ENCODE results near the gene SCAP.

Gene SCAP

DNA sequence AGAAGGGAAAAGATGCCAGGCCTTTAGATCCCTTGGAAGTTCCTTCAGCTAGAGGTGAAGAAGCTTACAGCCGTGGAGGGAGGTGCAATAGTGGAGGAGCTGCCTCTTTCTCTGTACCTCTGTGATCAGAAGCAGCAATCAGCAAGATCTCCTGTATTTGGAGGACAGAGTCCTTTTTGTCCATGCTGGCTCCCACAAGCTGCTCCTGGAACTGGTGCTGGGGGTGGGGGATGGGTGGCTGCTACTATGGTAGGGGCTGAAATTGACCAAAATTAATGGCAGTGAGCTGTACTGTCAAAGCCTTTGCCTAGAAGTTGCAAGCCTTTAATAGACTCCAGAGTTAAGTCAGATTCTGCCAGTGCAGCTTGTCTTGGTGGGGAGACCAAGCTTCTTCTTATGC is 76.7 kb downstream of the SCAP start:
- H3K36me3 Mint-ChIP-seq: peaks cover 8% of the 10 kb centered on the region
- DNase-seq (ENCODE audit: low spot score in 2 of 2): no peak

DNA sequence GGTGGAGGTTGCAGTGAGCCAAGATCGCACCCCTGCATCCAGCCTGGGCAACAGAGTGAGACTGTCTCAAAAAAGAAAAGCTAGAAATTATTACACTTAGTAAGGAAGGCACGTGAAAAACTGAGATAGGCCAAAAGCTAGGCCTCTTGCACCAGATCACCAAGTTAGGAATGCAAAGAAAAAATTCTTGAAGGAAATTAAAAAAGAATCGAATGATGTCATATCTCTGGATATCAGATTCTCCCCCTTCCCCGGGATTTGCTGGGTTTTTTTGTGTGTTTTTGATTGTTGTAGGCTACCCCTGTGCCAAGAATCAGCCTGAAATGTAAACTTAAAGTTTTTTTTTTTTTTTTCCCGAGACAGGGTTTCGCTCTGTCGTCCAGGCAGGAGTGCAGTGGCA is 77.5 kb downstream of the SCAP start:
- Mint-ChIP-seq H3K4me3 (no peak overlapping the region), H3K27me3 (no peaks in the 10 kb centered on the region), H3K4me1 (peaks cover 8% of the 10 kb centered on the region), H3K27ac (no peak overlapping the region), H3K36me3 (peaks cover 4% of the 10 kb centered on the region), H3K9me3 (no peaks in the 10 kb centered on the region)
- ATAC-seq (ENCODE audit: low read depth): no peak
- DNase-seq (ENCODE audit: low spot score in 2 of 2): no peak

More for the DNA sequence above, 76.7 kb downstream of the SCAP start:
- ATAC-seq (ENCODE audit: low read depth): no peak
- H3K27me3 Mint-ChIP-seq: no peaks in the 10 kb centered on the region
- H3K27ac Mint-ChIP-seq: no peak overlapping the region
- no peaks in the 10 kb centered on the region for H3K9me3 Mint-ChIP-seq
- H3K4me1 Mint-ChIP-seq: peaks cover 7% of the 10 kb centered on the region
- H3K4me3 Mint-ChIP-seq: no peak overlapping the region

DNA sequence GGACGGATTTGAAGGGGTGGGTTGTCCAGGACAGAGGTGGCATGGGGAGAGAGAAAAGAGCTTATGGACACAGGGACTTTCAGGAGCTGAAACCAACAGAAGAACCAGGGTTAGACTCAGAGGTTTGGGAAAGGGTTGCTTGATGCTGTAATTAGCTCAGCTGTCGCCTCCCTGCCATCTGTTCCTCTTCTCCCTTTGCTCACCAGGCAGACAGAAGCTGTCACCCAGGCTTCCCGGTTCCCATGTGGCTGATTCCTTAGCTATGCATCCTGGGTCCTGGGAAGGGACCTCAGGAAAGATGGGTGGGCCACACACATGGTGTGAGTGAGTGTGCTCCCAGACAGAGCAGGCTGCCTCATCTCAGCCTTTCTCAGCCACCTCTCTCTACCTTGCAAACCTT is 80.9 kb downstream of the SCAP start:
- H3K4me3 Mint-ChIP-seq: no peak overlapping the region
- no peaks in the 10 kb centered on the region for H3K27me3 Mint-ChIP-seq
- ATAC-seq (ENCODE audit: low read depth): no peak
- H3K27ac Mint-ChIP-seq: peak overlapping the region; percentile 17
- no peaks in the 10 kb centered on the region for H3K9me3 Mint-ChIP-seq
- peaks cover 2% of the 10 kb centered on the region for H3K36me3 Mint-ChIP-seq
- DNase-seq (ENCODE audit: low spot score in 2 of 2): no peak
- peaks cover 11% of the 10 kb centered on the region for H3K4me1 Mint-ChIP-seq

DNA sequence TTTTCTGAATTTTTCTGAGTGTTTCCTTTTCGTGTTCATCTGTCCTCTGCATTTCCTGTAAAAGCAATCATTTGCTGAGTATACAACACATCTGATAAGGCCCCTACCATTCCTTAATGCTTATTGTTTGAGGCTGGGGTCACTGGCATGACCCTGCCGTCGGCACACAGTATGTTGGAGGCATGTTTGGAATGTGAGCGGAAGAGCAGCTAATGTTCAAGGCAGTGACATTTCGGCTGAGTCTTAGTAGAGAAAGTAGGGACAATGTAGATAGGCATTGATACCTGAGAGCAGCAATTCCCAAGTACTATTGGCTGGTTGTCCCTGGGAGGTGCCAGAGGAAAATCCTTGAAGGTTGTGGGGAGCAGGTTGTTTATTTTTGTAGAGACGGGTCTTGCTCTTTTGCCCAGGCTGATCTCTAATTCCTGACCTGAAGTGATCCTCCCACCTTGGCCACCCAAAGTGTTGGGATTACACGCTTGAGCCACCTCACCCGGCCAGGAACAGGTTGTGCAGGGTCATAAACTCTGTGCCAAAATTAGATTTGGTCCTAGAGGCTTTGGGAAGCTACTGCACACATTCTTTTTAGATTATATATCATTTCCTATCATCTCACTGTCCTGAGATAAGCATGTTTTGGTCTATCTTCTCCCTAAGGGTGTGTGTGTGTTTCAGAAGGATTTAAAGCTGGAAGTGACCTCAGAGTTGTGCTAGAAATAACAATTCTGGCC is 81.4 kb downstream of the SCAP start:
- Mint-ChIP-seq H3K36me3 (peaks cover 2% of the 10 kb centered on the region), H3K27ac (peak overlapping the region; percentile 17), H3K4me3 (no peak overlapping the region), H3K4me1 (peaks cover 11% of the 10 kb centered on the region), H3K27me3 (no peaks in the 10 kb centered on the region), H3K9me3 (no peaks in the 10 kb centered on the region)
- DNase-seq (ENCODE audit: low spot score in 2 of 2) (no peak), ATAC-seq (ENCODE audit: low read depth) (no peak)

DNA sequence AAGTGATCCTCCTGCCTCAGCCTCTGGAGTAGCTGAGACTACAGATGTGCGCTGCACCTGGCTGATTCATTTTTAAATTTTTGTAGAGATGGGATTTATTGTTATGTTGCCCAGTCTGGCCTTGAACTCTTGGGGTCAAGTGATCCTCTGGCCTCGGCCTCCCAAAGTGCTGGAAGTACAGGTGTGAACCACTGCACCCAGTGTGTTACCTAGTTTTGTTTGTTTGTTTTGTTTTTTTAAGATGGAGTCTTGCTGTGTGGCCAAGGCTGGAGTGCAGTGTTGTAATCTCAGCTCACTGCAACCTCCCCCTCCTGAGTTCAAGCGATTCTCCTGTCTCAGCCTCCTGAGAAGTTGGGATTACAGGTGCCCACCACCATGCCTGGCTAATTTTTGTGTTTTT is 82.8 kb downstream of the SCAP start:
- ATAC-seq (ENCODE audit: low read depth): no peak
- no peak overlapping the region for H3K27ac Mint-ChIP-seq
- peaks cover 4% of the 10 kb centered on the region for H3K36me3 Mint-ChIP-seq
- no peak overlapping the region for H3K4me3 Mint-ChIP-seq
- H3K27me3 Mint-ChIP-seq: no peaks in the 10 kb centered on the region
- H3K4me1 Mint-ChIP-seq: peaks cover 11% of the 10 kb centered on the region
- no peak for DNase-seq (ENCODE audit: low spot score in 2 of 2)
- H3K9me3 Mint-ChIP-seq: no peaks in the 10 kb centered on the region

DNA sequence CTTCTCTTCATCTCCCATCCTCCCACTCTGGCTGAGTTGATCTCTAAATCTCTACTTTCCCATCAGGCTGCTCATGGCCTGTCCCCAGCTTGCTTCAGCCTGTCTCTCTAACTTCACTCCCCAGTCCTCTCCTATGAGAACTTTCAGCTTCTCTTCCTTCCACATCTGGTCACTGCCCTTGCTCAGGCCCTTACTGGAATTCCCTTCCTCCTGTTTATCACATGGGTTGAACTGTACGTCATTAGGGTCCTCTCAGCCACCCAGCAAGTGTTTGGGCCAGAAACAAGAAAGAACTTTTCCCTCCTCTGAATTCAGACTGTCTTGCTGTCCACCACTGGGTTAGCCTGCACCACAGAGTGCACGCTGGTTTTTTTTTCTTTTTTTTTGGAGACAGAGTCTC is 89.9 kb downstream of the SCAP start:
- no peak for ATAC-seq (ENCODE audit: low read depth)
- Mint-ChIP-seq H3K4me3 (no peak overlapping the region), H3K9me3 (no peaks in the 10 kb centered on the region), H3K4me1 (peaks cover 19% of the 10 kb centered on the region), H3K27me3 (no peaks in the 10 kb centered on the region), H3K36me3 (peaks cover 8% of the 10 kb centered on the region), H3K27ac (peak overlapping the region; percentile 21)
- DNase-seq (ENCODE audit: low spot score in 2 of 2): no peak

DNA sequence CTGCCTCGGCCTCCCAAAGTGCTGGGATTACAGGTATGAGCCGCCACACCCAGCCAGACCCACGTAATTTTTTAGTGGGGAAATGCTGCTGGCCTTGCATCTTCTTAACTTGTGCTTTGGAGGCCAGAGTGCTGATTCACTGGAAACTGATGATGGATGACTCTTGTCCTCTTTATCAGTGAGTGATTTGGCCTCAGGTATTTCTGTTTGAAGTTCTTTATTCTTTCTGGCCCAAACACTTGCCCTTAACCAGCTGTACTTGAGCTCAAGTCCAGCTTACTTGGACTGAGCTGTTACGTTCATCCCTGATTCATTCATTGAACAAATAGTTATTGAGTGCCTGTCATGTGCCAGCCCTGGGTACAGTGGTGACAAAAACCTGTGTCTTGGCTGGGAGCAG is 90.7 kb downstream of the SCAP start:
- Mint-ChIP-seq H3K27me3 (no peaks in the 10 kb centered on the region), H3K36me3 (peaks cover 8% of the 10 kb centered on the region), H3K4me3 (no peak overlapping the region), H3K9me3 (no peaks in the 10 kb centered on the region), H3K27ac (no peak overlapping the region), H3K4me1 (peaks cover 24% of the 10 kb centered on the region)
- DNase-seq (ENCODE audit: low spot score in 2 of 2) (no peak), ATAC-seq (ENCODE audit: low read depth) (no peak)

DNA sequence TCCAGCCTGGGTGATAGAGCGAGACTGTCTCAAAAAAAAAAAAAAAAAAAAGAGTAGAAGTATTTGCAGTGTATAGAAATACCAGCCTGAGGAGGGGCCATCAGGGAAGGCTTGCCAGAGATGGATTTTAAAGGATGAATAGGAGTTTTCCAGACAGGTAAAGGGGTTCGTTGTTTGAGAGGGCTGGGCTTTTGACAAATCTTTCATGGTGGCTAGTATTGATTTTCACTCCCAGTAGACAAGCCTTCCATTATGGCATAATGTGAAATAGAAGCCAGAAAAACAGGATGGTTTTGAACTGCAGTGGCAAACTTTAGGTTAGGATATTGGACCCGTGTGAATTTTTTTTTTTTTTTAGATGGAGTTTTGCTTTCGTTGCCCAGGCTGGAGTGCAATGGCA is 91.3 kb downstream of the SCAP start:
- ATAC-seq (ENCODE audit: low read depth): no peak
- DNase-seq (ENCODE audit: low spot score in 2 of 2): no peak
- Mint-ChIP-seq H3K9me3 (no peaks in the 10 kb centered on the region), H3K4me3 (no peak overlapping the region), H3K4me1 (peaks cover 28% of the 10 kb centered on the region), H3K36me3 (peaks cover 8% of the 10 kb centered on the region), H3K27me3 (no peaks in the 10 kb centered on the region), H3K27ac (no peak overlapping the region)

DNA sequence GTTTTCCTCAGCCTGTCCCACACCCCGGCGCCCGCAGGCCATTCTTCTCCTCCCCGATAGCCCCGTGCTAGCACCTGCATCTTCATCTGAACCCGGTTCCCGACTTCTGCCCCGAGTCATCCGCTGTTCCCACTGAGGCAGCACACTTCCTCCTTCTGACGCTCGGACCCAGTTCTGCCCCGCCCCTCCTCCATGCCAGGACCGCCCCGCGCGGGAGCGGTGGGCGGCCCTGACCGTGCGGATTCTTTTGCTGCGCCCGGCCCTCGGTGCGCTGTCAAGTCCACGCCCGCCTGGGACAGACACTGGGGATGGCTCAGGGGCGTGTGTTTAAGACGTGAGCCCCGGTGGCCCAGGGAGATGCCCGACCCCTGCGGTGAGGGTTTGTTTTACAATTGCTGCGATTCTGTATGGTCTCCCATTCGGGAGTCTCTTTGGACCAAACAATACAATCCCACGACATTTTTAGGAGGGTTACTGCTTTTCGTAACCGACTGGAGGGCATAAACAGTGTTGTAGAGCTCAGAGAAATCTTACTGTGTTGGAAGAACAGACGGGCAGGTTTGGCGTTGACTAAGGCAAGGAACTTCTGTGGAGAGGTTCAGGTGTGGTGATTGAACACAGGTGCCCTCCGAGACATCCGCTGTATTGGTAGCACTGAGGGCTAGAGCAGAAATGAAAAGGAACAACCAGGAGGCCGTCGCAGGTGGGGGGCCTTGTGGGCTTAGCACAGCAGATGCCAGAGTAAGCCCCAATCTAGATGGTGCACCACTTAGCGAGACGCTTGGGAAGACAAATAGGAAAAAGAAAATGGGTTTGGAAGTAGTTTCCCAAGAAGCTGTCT is 94.2 kb downstream of the SCAP start:
- H3K27ac Mint-ChIP-seq: peak overlapping the region; percentile 97
- peaks cover 36% of the 10 kb centered on the region for H3K4me1 Mint-ChIP-seq
- H3K9me3 Mint-ChIP-seq: no peaks in the 10 kb centered on the region

DNA sequence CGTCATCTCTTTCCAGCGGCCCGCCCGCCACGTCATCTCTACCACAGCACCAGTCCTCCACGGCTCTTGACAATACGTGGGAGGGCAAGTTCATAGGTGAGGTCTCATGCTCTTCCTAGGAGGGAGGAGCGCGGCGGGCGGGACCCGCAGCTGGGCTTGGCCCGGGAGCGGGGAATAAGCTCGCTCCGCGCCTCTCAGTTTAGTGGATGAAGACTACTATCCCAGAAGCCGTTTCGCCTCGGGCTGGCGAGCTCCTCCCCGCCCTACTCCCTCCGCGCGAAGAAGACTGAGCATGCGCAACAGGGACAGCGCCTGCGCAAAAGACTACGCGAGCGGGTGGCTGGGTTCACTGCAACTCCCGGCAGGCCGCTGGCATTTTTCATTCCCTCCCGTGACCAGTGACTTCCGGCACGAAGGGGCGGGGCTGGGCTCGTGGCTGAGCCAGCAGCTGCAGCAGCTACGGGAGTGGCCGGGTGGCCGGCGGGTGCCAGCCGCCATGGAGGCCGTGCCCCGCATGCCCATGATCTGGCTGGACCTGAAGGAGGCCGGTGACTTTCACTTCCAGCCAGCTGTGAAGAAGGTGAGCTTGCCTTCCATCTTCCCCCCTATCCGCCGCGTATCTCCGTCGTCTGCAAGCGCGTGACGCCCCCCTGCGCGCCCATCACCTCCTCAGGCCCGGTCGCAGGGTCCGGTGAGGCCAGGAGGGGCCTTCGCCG is 95.0 kb downstream of the SCAP start, which contains the start of gene PTPN23:
PTPN23 (plus strand) TSS at position 421 of the 716 bp plus-strand sequence; CDS start at position 497, 76 bp downstream.
- peak within 1 kb of the TSS; percentile 98 for H3K4me3 Mint-ChIP-seq
- peak; percentile 97 to 99 for DNase-seq (ENCODE audit: low spot score in 2 of 2)
- peaks cover 35% of the 10 kb centered on the region for H3K4me1 Mint-ChIP-seq
- ATAC-seq (ENCODE audit: low read depth): peak; percentile 72
- H3K36me3 Mint-ChIP-seq: peaks cover 2% of the 10 kb centered on the region
- peak within 1 kb of the TSS; percentile 97 for H3K27ac Mint-ChIP-seq
- H3K27me3 Mint-ChIP-seq: peaks cover under 1% of the 10 kb centered on the region
- H3K9me3 Mint-ChIP-seq: no peaks in the 10 kb centered on the region

More for the DNA sequence above, 94.2 kb downstream of the SCAP start:
- peak overlapping the region; percentile 98 for H3K4me3 Mint-ChIP-seq
- DNase-seq (ENCODE audit: low spot score in 2 of 2): peak; percentile 52 to 58
- ATAC-seq (ENCODE audit: low read depth): peak; percentile 46
- no peaks in the 10 kb centered on the region for H3K27me3 Mint-ChIP-seq
- peaks cover 3% of the 10 kb centered on the region for H3K36me3 Mint-ChIP-seq

DNA sequence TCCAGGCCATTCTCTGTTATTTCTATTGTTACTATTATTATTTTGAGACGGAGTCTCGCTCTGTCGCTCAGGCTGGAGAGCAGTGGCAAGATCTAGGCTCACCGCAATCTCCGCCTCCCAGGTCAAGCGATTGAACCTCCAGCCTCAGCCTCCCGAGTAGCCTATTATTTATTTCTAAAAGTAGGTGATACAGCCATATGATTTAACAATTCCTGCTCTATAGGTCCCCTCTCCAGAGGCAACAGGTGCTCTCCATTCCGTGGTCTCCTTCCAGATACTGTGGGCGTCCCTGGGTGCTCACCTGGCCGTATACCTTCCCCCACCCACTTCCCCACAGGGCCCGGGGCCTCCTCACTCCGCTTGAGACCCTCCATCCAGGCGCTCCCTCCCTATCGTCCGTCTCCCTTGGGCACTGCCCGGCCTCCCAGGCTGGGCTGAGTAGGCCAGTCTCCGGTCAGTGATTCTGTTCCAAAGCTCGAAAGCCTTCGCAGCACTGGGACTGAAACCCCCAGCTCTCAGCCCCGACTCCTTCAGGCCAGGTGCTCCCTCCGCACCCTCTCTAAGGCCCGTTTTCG is 95.6 kb downstream of the SCAP start:
- Mint-ChIP-seq H3K4me1 (peaks cover 35% of the 10 kb centered on the region), H3K27ac (peak overlapping the region; percentile 97), H3K9me3 (no peaks in the 10 kb centered on the region), H3K27me3 (peaks cover 5% of the 10 kb centered on the region), H3K36me3 (no peaks in the 10 kb centered on the region), H3K4me3 (peak overlapping the region; percentile 98)
- ATAC-seq (ENCODE audit: low read depth): no peak
- DNase-seq (ENCODE audit: low spot score in 2 of 2): no peak

DNA sequence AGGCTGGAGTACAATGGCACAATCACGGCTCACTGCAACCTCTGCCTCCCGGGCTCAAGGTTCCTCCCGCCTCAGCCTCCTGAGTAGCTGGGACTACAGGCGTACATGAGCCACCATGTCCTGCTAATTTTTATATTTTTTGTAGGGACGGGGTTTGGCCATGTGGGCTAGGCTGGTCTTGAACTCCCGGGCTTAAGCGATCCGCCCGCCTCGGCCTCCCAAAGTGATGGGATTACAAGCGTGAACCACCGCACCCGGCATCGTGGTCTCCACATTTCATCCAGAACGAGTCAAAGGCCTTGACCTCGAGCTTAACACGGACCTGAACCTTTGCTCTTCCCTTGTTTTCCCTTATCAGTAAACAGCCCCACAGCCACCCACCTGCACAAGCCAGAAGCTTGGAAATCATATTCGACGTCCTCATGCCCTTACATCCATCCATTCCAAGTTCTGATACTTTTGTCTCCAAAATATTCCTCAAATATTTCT is 96.3 kb downstream of the SCAP start:
- Mint-ChIP-seq H3K4me1 (peaks cover 35% of the 10 kb centered on the region), H3K4me3 (peak overlapping the region; percentile 98), H3K9me3 (no peaks in the 10 kb centered on the region), H3K27ac (peak overlapping the region; percentile 97), H3K27me3 (peaks cover 5% of the 10 kb centered on the region), H3K36me3 (no peaks in the 10 kb centered on the region)
- ATAC-seq (ENCODE audit: low read depth) (no peak), DNase-seq (ENCODE audit: low spot score in 2 of 2) (no peak)

DNA sequence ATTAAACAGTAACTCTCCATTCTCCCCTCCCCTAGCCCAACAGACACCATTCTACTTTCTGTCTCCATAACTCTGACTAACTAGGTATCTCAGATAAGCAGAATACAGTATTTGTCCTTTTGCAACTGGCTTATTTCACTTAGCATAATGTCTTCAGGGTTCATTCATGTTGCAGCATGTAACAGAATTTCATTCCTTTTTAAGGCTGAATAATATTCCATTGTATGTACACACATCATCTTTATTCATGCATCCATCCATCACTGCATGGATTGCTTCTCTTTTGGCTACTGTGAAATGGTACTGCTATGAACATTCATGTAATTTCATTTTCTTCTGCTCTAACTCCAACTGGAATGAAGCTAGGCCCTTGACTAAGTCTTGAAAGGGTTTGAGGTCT is 96.9 kb downstream of the SCAP start:
- Mint-ChIP-seq H3K27ac (peak overlapping the region; percentile 97), H3K9me3 (no peaks in the 10 kb centered on the region), H3K36me3 (no peaks in the 10 kb centered on the region), H3K4me3 (no peak overlapping the region), H3K27me3 (peaks cover 5% of the 10 kb centered on the region), H3K4me1 (peaks cover 35% of the 10 kb centered on the region)
- DNase-seq (ENCODE audit: low spot score in 2 of 2) (no peak), ATAC-seq (ENCODE audit: low read depth) (no peak)
